A673 (cell line): ENCODE data around the gene MINDY4.

Source experiments
- EZH2 ChIP-seq: fragments of 200-600 bp; sonication (generic); IDR thresholded peaks from 2 replicates; pipeline ENCODE4 v1.6.1; 2017; ENCODE audit warnings: borderline replicate concordance, low read depth, mild to moderate bottlenecking, mixed read lengths, antibody characterized with exemption, low read length; ENCODE audit not compliant: poor library complexity, severe bottlenecking
- TF ChIP-seq, protein P1 (sequence below): fragments of 300-800, 200-600 bp; sonication (generic); conservative IDR thresholded peaks from 2 replicates; pipeline ENCODE4 v1.5.1; 2017; ENCODE audit warnings: low read depth, mild to moderate bottlenecking, antibody characterized with exemption, low read length, moderate library complexity, mixed read lengths

GRCh38 chr7:30918676-30919075 lies 147.5 kb downstream of the MINDY4 start:
- TF ChIP-seq, protein P1, sequence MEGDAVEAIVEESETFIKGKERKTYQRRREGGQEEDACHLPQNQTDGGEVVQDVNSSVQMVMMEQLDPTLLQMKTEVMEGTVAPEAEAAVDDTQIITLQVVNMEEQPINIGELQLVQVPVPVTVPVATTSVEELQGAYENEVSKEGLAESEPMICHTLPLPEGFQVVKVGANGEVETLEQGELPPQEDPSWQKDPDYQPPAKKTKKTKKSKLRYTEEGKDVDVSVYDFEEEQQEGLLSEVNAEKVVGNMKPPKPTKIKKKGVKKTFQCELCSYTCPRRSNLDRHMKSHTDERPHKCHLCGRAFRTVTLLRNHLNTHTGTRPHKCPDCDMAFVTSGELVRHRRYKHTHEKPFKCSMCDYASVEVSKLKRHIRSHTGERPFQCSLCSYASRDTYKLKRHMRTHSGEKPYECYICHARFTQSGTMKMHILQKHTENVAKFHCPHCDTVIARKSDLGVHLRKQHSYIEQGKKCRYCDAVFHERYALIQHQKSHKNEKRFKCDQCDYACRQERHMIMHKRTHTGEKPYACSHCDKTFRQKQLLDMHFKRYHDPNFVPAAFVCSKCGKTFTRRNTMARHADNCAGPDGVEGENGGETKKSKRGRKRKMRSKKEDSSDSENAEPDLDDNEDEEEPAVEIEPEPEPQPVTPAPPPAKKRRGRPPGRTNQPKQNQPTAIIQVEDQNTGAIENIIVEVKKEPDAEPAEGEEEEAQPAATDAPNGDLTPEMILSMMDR: no peak
- no peak for TF ChIP-seq EZH2
